ENCODE measurements around the gene ROBO3. TPM values are rescaled to one million over a fixed set of nuclear protein-coding genes. Genes with fewer than 3 reads are reported as not detected.

ROBO3 gene
- polyA plus RNA-seq, 4 donors = 16.7 to 35.1 (median 26.3) TPM

- DNase-seq (ENCODE audit: low read depth in 4 of 4, low spot score in 2 of 4) = no peak
Measured at GRCh38 chr11:124844664-124845079, 20.6 kb upstream of the ROBO3 start.

GRCh38 chr11:124846070-124846673 is 19.1 kb upstream of the ROBO3 start:
- DNase-seq (ENCODE audit: low read depth in 4 of 4, low spot score in 2 of 4) = no peak

- no peak for DNase-seq (ENCODE audit: low read depth in 4 of 4, low spot score in 2 of 4)
Measured at GRCh38 chr11:124859171-124859570, 6.1 kb upstream of the ROBO3 start.

GRCh38 chr11:124861670-124862069 is 3.6 kb upstream of the ROBO3 start:
- no peak for DNase-seq (ENCODE audit: low read depth in 4 of 4, low spot score in 2 of 4)

GRCh38 chr11:124863137-124863825 is 2.0 kb upstream of the ROBO3 start:
- DNase-seq (ENCODE audit: low read depth in 4 of 4, low spot score in 2 of 4) = no peak

GRCh38 chr11:124863826-124864165 is 1.4 kb upstream of the ROBO3 start:
- DNase-seq (ENCODE audit: low read depth in 4 of 4, low spot score in 2 of 4) = no peak

- DNase-seq (ENCODE audit: low read depth in 4 of 4, low spot score in 2 of 4) = no peak
Measured at GRCh38 chr11:124864176-124864891, 898 bp upstream of the ROBO3 start.

- DNase-seq (ENCODE audit: low read depth in 4 of 4, low spot score in 2 of 4) = no peak
Measured at GRCh38 chr11:124864892-124865180, 396 bp upstream of the ROBO3 start.

- no peak for DNase-seq (ENCODE audit: low read depth in 4 of 4, low spot score in 2 of 4)
Measured at GRCh38 chr11:124865902-124866851, 945 bp downstream of the ROBO3 start.

- DNase-seq (ENCODE audit: low read depth in 4 of 4, low spot score in 2 of 4) = no peak
Measured at GRCh38 chr11:124867700-124868099, 2.5 kb downstream of the ROBO3 start.

- DNase-seq (ENCODE audit: low read depth in 4 of 4, low spot score in 2 of 4) = no peak
Measured at GRCh38 chr11:124868331-124869274, 3.4 kb downstream of the ROBO3 start.

- DNase-seq (ENCODE audit: low read depth in 4 of 4, low spot score in 2 of 4) = no peak
Measured at GRCh38 chr11:124869331-124869730, 4.1 kb downstream of the ROBO3 start.

GRCh38 chr11:124869856-124870387 is 4.7 kb downstream of the ROBO3 start:
- no peak for DNase-seq (ENCODE audit: low read depth in 4 of 4, low spot score in 2 of 4)

- no peak for DNase-seq (ENCODE audit: low read depth in 4 of 4, low spot score in 2 of 4)
Measured at GRCh38 chr11:124870430-124870829, 5.2 kb downstream of the ROBO3 start.

GRCh38 chr11:124872280-124872679 is 7.0 kb downstream of the ROBO3 start:
- no peak for DNase-seq (ENCODE audit: low read depth in 4 of 4, low spot score in 2 of 4)

- DNase-seq (ENCODE audit: low read depth in 4 of 4, low spot score in 2 of 4) = no peak
Measured at GRCh38 chr11:124872741-124873140, 7.5 kb downstream of the ROBO3 start.

- DNase-seq (ENCODE audit: low read depth in 4 of 4, low spot score in 2 of 4) = no peak
Measured at GRCh38 chr11:124873951-124874350, 8.7 kb downstream of the ROBO3 start.

- no peak for DNase-seq (ENCODE audit: low read depth in 4 of 4, low spot score in 2 of 4)
Measured at GRCh38 chr11:124874571-124875255, 9.5 kb downstream of the ROBO3 start.

- DNase-seq (ENCODE audit: low read depth in 4 of 4, low spot score in 2 of 4) = no peak
Measured at GRCh38 chr11:124875401-124875800, 10.2 kb downstream of the ROBO3 start.

All from left renal cortex interstitium (tissue), 4 donors.